ENCODE results near the gene ZNF3.

ZNF3 gene

DNA sequence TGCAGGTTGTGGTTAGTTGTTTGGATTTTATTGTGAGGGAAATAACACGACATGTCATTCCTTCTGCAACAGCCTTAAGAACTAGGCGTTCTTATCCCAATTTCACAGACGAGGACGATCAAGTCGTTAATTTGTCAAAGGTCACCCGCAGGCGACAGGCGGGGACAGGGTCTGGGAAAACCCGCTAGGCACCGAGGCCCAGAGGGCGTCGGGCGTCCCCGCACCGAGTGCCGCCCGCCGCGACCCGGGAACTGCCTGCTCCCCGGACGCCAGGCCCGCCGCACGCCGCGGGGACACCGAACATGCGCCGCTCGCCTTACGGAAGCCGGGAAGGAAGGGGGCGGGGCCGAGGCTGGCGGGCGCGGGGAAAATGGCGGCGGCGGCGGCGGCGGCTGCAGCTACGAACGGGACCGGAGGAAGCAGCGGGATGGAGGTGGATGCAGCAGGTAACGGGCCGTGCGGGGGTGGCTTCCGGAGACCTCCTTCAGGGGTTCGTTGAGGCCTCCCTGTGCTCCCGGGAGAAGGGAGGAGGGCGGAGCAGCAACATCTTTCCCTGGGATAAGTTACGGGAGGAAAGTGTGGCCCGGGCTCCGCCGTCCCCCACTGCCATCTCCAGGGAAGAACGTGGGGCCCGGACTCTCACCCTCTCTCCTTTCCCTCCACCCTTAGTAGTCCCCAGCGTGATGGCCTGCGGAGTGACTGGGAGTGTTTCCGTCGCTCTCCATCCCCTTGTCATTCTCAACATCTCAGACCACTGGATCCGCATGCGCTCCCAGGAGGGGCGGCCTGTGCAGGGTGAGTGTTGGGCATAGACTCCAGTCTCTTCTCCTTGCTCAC lies 7.3 kb upstream of the ZNF3 start, which contains the start of gene COPS6:
Gene COPS6 (plus strand): TSS at position 349 of the 837 bp plus-strand sequence. CDS start 22 bp downstream, at position 371.
- DNase-seq (ENCODE audit: low spot score), result peak; percentile 79

DNA sequence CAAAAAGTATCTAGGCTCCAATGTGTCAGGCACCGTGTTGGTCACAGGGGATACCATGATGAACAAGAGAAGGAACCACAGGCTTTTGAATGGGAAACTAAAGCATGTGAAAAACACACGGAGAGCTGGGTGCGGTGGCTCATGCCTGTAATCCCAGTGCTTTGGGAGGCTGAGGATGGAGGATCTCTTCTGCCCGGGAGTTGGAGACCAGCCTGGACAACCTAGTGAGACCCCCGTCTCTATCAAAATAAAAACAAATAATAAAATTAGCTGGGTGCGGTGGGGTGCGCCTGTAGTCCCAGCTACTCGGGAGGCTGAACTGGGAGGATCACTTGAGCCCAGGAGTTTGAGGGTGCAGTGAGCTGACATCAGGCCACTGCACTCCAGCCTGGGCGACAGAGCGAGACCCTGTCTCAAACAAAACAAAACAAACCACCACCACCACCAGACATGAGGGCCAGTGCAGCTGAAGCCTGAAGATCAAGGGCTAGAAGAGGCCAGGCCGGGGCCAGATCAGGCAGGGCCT lies 6.6 kb upstream of the ZNF3 start:
- DNase-seq (ENCODE audit: low spot score), result no peak

DNA sequence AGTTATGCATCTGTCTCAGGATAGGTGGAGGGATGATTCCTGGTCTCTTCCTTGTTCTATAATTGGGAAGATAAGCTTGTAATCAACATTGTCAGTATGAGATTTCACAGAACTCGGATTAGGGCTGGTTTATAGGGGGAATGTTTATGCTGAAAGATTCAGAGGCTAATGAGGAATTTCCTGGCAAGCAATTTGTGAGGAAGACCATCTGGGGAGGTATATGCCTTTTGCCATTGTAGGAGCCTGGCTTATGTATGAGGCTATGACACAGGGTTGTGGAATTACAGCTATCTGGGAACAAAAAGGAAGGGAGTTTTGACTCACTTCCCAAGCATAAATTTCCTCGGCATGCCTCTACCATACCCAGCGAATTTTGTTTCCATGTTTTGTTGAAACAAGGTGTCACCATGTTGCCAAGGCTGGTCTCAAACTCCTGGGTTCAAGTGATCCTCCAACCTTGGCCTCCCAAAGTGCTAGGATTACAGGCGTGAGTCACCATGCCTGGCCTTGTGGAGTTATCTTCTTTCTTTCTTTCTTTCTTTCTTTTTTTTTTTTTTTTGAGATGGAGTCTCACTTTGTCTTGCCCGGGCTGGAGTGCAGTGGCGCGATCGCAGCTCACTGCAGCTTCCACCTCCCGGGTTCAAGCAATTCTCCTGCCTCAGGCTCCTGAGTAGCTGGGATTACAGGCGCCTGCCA lies 5.7 kb upstream of the ZNF3 start:
- no peak for DNase-seq (ENCODE audit: low spot score)

DNA sequence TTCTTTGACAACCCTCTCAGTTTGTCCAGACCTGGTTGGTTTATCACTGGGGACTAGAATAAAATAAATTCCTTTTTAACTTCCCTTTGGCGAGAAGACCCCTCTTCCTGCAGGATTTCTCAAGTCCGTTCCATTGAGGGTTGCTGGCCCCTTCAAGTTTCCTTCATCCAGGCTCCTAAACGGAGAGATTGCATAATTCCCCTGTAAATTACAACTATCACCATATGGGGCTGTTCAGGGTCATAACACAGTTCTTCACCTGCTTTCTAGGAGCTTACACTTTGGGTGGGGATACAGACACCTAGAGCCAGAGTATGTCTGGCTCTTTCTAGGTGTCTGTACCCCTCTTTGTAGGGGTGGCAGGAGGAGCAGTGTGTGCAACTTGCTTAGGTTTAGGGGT lies 4.0 kb upstream of the ZNF3 start:
- DNase-seq (ENCODE audit: low spot score), result no peak

DNA sequence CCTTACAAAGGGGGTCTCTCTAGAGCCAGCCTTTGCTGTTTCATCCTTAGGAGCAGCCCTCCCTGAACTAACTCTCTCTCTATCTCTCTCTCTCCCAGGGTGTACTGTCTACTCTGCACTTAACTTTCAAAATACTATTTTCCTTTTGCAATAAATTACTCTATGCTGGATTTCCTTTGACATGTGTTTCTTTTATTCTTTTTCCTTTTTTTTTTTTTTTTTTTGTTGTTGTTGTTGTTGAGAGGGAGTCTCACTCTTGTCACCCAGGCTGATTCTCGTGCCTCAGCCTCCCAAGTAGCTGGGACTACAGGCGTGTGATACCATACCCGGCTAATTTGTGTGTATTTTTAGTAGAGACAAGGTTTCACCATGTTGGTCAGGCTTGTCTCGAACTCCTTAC lies 1.5 kb upstream of the ZNF3 start:
- DNase-seq (ENCODE audit: low spot score), result no peak

DNA sequence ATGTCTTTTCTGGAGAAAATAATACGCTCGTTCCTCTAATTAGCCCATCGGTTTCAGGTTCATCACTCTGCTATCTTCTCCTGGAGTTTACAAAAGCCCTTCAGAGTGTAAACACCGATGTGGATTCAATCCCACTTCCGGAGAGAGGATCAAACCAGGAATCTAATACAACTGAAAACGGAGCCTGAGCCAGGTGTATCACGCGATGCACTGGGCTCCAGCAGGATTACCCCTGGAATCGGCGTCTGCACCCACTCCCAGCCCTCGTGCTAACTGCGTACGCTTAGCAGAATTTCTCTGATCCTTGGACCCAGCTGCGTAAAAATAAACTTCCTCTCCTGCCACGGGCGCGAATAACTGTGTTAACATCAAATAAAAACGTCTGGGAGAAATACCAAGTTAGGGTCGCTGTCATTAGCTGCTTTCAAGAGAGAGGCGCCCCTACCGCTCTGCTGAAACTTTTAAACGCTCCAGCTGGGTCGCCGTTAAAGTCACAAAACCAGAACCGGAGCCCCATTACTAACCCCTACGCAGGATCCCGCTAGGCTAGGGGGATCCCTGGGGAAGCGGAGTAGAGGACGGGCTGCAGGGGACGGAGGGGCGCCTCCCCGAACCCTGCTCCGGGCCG lies 502 bp downstream of the ZNF3 start:
- no peak for DNase-seq (ENCODE audit: low spot score)

DNA sequence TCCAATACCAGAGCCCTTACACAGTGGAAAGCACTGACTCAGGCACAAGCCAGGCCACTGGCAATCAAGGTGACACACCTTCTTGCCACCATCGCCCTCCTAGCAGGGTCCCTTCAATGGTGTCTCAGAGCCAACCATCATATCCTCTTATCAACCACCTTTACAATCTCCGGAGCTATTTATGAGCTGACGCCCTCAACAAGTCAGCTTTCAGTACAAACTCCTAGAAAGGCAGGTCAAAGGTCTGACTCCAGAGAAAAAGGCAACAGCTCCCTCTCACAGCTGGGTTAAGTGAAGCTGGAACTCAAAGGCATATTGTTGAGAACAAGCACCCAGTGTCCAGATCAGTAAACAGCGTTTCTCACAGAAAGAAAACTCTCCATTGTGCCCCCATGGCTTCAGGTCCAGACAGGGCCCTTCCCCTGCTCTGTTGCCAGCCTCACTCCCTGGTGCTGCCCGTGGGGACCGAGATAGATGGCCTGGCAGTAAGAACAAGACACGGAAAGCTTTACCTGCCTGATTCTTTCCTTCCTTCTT lies 2.4 kb downstream of the ZNF3 start:
- DNase-seq (ENCODE audit: low spot score), result peak; percentile 81

DNA sequence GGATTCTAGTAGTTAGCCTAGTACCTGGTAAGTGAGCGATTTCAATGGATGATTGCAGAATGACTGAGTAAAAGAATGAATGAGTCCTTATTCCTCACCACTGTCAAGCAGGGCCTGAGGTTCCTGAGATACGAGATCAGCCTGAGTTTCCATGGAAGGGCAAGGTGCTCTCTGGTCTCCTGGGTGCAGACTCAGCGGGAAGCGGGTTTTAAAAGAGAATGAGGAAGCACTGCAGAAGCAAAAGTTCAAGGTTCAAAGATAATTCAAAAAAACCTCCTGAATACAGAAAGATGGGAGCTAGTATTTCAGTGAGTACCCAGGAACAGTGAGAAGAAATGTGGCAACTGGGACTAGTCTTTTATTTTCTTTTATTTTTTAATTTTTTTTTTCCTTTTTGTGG lies 4.3 kb downstream of the ZNF3 start:
- DNase-seq (ENCODE audit: low spot score), result no peak

DNA sequence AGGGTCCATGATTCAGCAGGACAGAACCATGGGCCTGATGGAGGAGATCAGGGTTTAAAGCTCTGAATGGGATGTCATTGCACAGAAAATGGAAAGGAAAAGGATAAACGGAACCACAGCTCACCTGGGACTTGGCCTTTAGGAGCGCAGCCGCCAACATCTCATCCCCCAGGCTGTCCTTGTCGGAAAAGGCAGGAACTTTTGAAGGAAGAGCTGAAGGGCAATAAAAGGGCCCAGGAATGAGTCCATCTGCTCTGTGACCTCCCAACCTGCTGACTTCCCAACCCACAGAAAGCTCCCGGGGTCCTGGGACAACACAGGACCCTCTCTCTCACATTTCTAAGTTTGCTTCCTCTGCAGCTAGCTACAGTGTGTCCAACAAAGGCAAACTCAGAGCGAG lies 6.1 kb downstream of the ZNF3 start:
- no peak for DNase-seq (ENCODE audit: low spot score)

DNA sequence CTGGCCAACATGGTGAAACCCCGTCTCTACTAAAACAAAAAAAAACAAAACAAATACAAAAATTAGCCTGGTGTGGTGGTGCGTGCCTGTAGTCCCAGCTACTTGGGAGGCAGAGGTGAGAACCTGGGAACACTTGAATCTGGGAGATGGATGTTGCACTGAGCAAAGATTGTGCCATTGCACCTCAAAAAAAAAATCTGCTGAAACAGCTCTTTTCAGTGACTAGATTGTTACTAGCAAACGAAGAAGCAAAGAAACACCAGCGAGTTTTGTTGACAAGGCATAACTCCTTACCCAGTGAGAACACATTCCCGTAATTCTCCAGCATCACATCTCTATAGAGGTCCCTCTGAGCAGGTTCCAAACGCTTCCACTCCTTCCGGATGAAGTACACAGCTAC lies 6.7 kb downstream of the ZNF3 start:
- DNase-seq (ENCODE audit: low spot score), result no peak

DNA sequence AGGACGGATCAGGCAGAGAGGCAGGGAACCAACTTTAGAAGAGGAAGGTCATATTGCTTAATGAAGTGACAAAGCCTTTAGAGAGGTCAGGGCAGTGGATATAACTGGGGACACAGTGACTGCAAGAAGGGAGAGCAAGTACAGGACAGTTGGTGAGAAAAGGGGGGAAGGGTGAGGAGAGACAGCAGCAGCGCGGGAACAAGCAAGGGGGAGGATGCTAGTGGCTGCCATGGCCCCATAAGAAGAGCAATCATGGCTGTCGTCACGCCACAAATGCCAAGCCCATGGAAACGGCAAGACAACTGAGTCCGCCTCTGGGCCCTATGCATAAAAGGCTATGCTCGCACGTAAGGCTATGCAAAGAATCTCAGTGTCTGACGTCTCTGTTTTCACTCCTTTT lies 9.1 kb downstream of the ZNF3 start:
- DNase-seq (ENCODE audit: low spot score), result no peak

DNA sequence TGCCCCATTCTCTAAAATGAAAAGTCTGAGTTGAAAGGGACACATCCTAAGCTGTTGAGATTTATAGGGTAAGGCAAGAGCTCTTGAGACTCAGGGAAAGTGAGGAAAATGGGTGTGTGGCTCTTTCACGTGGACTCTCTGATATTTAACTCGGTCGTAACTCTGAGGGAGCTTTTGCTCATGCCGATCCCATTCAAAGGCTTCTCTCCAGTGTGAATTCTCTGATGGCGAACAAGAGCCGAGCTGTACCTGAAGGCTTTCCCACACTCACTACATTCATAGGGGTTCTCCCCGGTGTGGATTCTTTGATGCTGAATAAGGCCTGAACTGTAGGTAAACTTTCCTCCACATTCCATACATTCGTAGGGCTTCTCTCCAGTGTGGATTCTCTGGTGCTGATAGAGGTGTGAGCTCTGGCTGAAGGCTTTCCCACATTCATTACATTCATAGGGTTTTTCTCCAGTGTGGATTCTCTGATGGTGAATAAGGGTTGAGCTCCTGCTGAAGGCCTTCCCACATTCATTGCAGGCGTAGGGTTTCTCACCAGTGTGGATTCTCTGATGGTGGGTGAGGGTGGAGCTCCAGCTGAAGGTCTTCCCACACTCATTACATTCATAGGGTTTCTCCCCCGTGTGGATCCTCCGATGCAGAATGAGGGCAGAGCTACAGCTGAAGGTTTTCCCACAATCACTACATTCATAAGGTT lies 10.4 kb downstream of the ZNF3 start:
- no peak for DNase-seq (ENCODE audit: low spot score)

DNA sequence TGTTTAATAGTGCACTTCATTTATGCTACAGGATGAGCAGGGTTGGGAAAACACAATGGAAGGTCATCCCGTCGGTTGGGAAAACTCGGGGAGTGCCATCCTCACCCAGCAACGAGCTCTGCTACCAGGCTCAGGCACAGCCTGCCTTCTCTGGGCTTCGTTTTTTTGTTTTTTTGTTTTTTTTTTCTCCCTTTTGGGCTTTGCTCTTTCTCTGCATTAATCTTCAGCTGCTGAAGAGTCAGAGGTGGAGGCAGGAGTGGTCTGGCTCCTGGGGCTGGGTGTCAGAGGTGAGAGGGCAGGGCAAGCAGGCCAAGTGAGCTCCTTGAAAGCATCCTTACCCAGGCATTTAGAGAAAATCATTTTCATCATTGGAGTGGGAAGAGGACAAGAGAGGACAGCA lies 11.5 kb downstream of the ZNF3 start:
- DNase-seq (ENCODE audit: low spot score), result no peak

DNA sequence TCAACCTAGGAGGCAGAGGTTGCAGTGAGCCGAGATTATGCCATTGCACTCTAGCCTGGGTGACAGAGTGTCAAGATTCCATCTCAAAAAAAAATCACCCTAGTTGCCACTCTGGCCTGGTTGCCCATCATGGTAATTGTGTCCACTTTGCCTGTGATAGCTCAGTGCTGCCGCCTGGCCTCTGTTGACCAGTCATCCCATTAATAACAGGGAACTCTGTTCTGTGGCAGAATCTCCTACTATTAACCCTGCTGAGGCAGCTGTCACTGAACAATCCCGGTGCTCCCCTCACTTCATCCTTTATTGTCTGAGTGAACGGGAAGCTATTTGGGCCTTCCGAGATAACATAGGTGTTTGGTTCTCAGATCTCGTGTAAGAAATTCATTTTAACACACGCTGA lies 14.6 kb downstream of the ZNF3 start:
- no peak for DNase-seq (ENCODE audit: low spot score)

DNA sequence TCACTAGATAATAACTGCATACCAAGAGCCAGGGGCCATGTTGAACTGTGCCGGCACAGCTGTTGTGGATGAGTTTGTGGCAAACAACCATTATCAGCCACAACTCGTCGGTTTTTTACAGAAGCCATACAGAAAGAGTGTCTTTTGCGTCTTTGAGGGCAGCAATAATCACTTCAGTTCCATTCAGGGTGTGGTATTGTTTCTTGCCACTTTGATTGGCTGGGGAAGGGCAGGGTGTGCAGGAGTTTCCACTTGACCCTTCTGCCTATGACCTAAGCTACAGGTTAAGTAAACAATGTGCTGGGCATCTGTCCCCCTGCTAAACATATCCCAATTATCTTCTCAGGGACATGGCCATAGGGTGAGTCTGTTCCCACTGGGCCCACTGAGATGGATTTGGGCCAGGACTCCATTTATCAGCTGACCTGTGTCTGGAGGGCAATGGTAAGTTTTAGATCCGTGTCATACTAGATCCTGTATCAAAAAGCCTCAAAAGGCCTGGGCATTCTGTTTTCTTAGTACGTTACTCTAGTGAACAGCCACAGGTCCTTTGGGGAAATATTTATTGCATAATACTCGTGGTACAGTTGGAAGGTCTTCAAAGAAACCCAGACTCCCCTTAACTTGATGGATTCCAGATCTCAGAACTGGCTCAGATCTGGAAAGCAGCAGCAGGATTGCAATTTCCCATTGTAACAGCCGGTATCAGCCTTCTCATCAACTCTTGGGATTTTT lies 15.9 kb downstream of the ZNF3 start:
- no peak for DNase-seq (ENCODE audit: low spot score)

DNA sequence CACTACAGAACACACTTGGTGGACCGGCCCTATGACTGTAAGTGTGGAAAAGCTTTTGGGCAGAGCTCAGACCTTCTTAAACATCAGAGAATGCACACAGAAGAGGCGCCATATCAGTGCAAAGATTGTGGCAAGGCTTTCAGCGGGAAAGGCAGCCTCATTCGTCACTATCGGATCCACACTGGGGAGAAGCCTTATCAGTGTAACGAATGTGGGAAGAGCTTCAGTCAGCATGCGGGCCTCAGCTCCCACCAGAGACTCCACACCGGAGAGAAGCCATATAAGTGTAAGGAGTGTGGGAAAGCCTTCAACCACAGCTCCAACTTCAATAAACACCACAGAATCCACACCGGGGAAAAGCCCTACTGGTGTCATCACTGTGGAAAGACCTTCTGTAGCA lies 17.4 kb downstream of the ZNF3 start:
- no peak for DNase-seq (ENCODE audit: low spot score)

DNA sequence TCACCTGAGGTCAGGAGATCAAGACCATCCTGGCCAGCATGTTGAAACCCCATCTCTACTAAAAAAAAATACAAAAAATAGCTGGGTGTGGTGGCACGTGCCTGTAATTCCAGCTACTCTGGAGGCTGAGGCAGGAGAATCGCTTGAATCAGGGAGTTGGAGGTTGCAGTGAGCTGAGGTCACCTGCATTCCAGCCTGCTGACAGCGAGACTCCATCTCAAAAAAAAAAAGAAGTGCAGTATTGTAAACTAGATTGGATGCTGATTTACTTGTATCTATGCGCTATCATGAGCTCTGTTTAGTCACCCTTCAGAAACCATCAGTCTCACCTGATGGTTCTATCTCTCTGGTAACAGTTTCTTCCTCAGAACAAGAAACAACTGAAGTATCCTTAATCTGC lies 18.1 kb downstream of the ZNF3 start:
- no peak for DNase-seq (ENCODE audit: low spot score)

DNA sequence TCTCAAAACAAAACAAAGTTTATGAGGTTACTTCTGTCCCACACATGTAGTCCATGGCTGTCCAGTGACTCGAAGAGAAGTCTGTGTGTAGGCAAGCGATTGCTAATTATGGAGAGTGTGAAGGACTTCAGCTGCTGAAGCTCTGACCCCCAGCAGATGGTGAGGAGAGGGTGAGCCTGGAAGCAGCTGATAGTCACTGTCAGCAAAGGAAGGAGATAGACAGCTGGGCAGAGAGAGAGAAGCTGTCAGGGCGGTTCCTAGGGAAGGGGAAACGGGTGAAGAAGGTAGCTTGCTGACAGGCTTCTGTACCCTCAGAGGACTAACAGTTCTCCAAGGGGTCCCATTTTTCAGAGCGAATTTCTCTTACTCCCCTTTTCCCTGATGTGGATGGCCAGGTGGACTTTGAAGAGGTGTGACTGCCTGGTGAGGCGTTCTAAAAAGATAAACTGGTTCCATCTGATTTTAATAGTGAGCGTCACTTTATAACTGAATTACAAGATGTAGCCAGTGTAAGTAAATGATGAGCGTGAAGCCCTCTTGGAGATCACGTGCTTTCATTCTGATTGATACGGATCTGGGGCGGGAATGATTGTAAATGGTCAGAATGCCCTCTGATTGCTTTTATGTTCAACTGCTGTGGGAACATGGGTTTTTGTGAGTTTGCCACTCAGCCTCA lies 19.9 kb downstream of the ZNF3 start:
- no peak for DNase-seq (ENCODE audit: low spot score)

DNA sequence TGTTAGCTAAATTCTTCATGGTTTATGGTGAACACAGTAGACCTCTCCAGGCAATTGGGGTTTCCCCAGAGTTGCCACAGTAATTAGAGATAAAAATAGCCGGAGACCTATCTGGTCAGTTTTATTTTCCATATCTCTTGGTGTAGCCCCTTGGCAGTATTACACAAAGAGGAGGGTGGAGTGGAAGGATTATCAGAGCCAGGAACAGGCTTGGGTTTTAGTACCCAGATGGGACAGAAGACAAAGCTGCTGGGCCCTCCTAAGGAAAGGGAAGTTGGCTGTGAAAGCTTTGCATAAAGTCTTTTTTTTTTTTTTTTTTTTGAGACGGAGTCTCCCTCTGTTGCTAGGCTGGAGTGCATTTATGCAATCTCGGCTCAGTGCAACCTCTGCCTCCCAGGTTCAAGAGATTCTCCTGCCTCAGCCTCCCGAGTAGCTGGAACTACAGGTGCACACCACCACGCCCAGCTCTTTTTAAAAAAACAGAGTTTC lies 22.2 kb downstream of the ZNF3 start:
- no peak for DNase-seq (ENCODE audit: low spot score)

DNA sequence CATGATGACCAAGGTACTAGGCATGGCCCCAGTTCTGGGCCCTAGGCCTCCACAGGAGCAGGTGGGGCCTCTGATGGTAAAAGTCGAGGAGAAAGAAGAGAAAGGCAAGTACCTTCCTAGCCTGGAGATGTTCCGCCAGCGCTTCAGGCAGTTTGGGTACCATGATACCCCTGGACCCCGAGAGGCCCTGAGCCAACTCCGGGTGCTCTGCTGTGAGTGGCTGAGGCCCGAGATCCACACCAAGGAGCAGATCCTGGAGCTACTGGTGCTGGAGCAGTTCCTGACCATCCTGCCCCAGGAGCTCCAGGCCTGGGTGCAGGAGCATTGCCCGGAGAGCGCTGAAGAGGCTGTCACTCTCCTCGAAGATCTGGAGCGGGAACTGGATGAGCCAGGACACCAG lies 24.5 kb downstream of the ZNF3 start:
- DNase-seq (ENCODE audit: low spot score), result no peak

DNA sequence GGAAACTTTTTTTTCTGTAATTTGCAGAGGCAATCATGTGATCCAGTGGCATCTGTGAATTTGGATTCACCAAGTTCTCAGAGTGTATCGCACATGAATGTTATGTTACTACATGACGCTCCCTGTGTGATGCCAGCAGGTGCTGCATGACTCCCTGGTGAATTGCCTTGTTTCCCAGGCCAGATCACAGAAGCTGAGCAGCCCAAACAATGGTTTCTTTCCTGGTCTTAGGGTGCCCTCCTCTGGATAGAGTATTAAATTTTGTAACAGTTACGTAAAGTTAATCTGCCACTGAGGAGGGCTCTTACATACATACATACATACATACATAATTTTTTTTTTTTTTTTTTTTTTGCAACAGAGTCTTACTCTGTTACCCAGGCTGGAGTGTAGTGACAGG lies 28.3 kb downstream of the ZNF3 start:
- DNase-seq (ENCODE audit: low spot score), result peak; percentile 87
